ENCODE results near the gene LMX1B. TPM values are rescaled to one million over a fixed set of nuclear protein-coding genes. Genes with fewer than 3 reads are reported as not detected.

Gene LMX1B
- total and polyA plus RNA-seq, 3 donors from 2014 or later: 2.8 to 7.6 (median 7.6) TPM

GRCh38 chr9:126692041-126692758 is 78.5 kb downstream of the LMX1B start:
- intact Hi-C loops (cut with DNase I; ENCODE audit: low total_unique reads): no loop called here
- no peak for DNase-seq
- TF ChIP-seq POLR2A (IDR thresholded peaks at IDR 0.05) (no peak), CTCF (IDR thresholded peaks at IDR 0.05) (no peak)
- H3K27me3 ChIP-seq: no peaks in the 10 kb centered on the region
- H3K4me1 ChIP-seq: no peaks in the 10 kb centered on the region
- H3K36me3 ChIP-seq (ENCODE audit: low read depth, missing control alignments): no peaks in the 10 kb centered on the region
- no peak overlapping the region for H3K4me3 ChIP-seq
- no peaks in the 10 kb centered on the region for H3K9me3 ChIP-seq
- WGBS, 2 donors: 94 to 97% methylated on average over 20 of the region's 20 CpGs
- H3K27ac ChIP-seq: no peak overlapping the region

GRCh38 chr9:126692759-126693427 is 79.2 kb downstream of the LMX1B start:
- no peaks in the 10 kb centered on the region for H3K27me3 ChIP-seq
- no peaks in the 10 kb centered on the region for H3K9me3 ChIP-seq
- 87 to 91% methylated on average over 24 to 32 of the region's 32 CpGs for WGBS, 2 donors
- no peak for DNase-seq
- no peak overlapping the region for H3K4me3 ChIP-seq
- H3K36me3 ChIP-seq (ENCODE audit: low read depth, missing control alignments): no peaks in the 10 kb centered on the region
- H3K27ac ChIP-seq: no peak overlapping the region
- H3K4me1 ChIP-seq: no peaks in the 10 kb centered on the region
- TF ChIP-seq CTCF (IDR thresholded peaks at IDR 0.05) (no peak), POLR2A (IDR thresholded peaks at IDR 0.05) (no peak)
- intact Hi-C loops (cut with DNase I; ENCODE audit: low total_unique reads): no loop called here

- Histone ChIP-seq H3K27ac (no peak overlapping the region), H3K9me3 (no peaks in the 10 kb centered on the region), H3K4me3 (no peak overlapping the region), H3K36me3 (ENCODE audit: low read depth, missing control alignments) (no peaks in the 10 kb centered on the region), H3K27me3 (no peaks in the 10 kb centered on the region), H3K4me1 (no peaks in the 10 kb centered on the region)
- DNase-seq: no peak
- WGBS, 2 donors: 89 to 92% methylated on average over 14 to 20 of the region's 20 CpGs
- TF ChIP-seq CTCF (IDR thresholded peaks at IDR 0.05) (no peak), POLR2A (IDR thresholded peaks at IDR 0.05) (no peak)
- intact Hi-C loops (cut with DNase I; ENCODE audit: low total_unique reads): no loop called here
These were observed 79.8 kb downstream of the LMX1B start for GRCh38 chr9:126693428-126693944.

GRCh38 chr9:126694206-126695081 is 80.7 kb downstream of the LMX1B start:
- H3K27ac ChIP-seq: no peak overlapping the region
- TF ChIP-seq POLR2A (IDR thresholded peaks at IDR 0.05): no peak
- no peak for TF ChIP-seq CTCF (IDR thresholded peaks at IDR 0.05)
- DNase-seq: no peak
- H3K36me3 ChIP-seq (ENCODE audit: low read depth, missing control alignments): no peaks in the 10 kb centered on the region
- intact Hi-C loops (cut with DNase I; ENCODE audit: low total_unique reads): no loop called here
- no peak overlapping the region for H3K4me3 ChIP-seq
- 74 to 81% methylated on average over 9 to 11 of the region's 11 CpGs for WGBS, 2 donors
- no peaks in the 10 kb centered on the region for H3K9me3 ChIP-seq
- H3K27me3 ChIP-seq: no peaks in the 10 kb centered on the region
- no peaks in the 10 kb centered on the region for H3K4me1 ChIP-seq
